GM21447 (cell line): Measurements from ENCODE around the gene RAVER2.
A peak's percentile ranks its signal among the peaks of the same experiment; 100 is the strongest.

ENCODE experiments used
- ATAC-seq: cut with Tn5 transposase; IDR thresholded peaks from one replicate; pipeline ENCODE4 v1.9.1; 2021; ENCODE audit not compliant: unreplicated experiment

RAVER2 gene

GRCh38 chr1:64845831-64846425 lies 101.1 kb downstream of the RAVER2 start:
- ATAC-seq, result no peak

- no peak for ATAC-seq
Observed at GRCh38 chr1:64846573-64847430, 101.9 kb downstream of the RAVER2 start.

GRCh38 chr1:64847666-64848065 lies 102.8 kb downstream of the RAVER2 start:
- no peak for ATAC-seq

- ATAC-seq, result no peak
Observed at GRCh38 chr1:64848136-64848535, 103.3 kb downstream of the RAVER2 start.

GRCh38 chr1:64848803-64849202 lies 103.9 kb downstream of the RAVER2 start:
- ATAC-seq, result no peak

- no peak for ATAC-seq
Observed at GRCh38 chr1:64849942-64850341, 105.1 kb downstream of the RAVER2 start.

- ATAC-seq, result no peak
Observed at GRCh38 chr1:64850846-64851245, 106.0 kb downstream of the RAVER2 start.

- ATAC-seq, result no peak
Observed at GRCh38 chr1:64851664-64852063, 106.8 kb downstream of the RAVER2 start.

- no peak for ATAC-seq
Observed at GRCh38 chr1:64854674-64855073, 109.8 kb downstream of the RAVER2 start.

- no peak for ATAC-seq
Observed at GRCh38 chr1:64855557-64855956, 110.7 kb downstream of the RAVER2 start.

GRCh38 chr1:64856553-64856952 lies 111.7 kb downstream of the RAVER2 start:
- no peak for ATAC-seq

- ATAC-seq, result no peak
Observed at GRCh38 chr1:64857347-64857746, 112.5 kb downstream of the RAVER2 start.

GRCh38 chr1:64861611-64862010 lies 116.7 kb downstream of the RAVER2 start:
- no peak for ATAC-seq

GRCh38 chr1:64864018-64864940 lies 119.4 kb downstream of the RAVER2 start:
- peak; percentile 100 for ATAC-seq

GRCh38 chr1:64865105-64865757 lies 120.4 kb downstream of the RAVER2 start:
- ATAC-seq, result no peak

- no peak for ATAC-seq
Observed at GRCh38 chr1:64866689-64867088, 121.8 kb downstream of the RAVER2 start.

- no peak for ATAC-seq
Observed at GRCh38 chr1:64867266-64867665, 122.4 kb downstream of the RAVER2 start.

GRCh38 chr1:64871256-64871655 lies 126.4 kb downstream of the RAVER2 start:
- ATAC-seq, result no peak

GRCh38 chr1:64872067-64872466 lies 127.2 kb downstream of the RAVER2 start:
- ATAC-seq, result no peak

GRCh38 chr1:64873576-64873975 lies 128.7 kb downstream of the RAVER2 start:
- no peak for ATAC-seq

GRCh38 chr1:64874666-64875065 lies 129.8 kb downstream of the RAVER2 start:
- ATAC-seq, result no peak
